T1000 (cell line): ENCODE results near the gene TDO2.

ENCODE experiments used
- DNase-seq: peaks from one replicate; lab custom pipeline; 2025; ENCODE audit warnings: mixed read lengths; lab: John Stamatoyannopoulos, UW

TDO2 gene

DNA sequence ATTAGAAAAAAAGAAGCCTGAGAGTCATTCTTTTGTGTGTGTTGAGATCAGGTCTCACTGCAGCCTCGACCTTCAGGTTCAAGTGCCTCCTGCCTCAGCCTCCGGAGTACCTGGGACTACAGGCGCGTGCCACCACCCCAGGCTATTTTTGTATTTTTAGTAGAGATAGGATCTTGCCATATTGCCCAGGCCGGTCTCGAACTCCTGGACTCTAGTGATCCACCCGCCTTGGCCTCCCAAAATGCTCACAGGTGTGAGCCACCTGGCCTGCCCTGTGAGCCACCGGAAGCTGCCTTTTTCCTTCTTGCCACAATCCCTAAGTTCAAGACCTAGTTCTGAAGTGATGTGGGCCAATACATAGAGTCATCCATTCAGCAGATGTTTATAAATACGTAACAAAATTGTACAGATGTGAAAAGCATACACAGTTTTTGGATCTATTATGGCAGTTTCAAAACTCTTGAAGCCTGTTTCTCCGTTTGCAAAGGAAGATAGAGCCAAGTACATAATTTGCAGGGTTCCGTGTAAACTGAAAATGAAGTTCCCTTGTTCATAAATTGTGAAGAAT lies 50.7 kb downstream of the TDO2 start:
- no peak for DNase-seq

DNA sequence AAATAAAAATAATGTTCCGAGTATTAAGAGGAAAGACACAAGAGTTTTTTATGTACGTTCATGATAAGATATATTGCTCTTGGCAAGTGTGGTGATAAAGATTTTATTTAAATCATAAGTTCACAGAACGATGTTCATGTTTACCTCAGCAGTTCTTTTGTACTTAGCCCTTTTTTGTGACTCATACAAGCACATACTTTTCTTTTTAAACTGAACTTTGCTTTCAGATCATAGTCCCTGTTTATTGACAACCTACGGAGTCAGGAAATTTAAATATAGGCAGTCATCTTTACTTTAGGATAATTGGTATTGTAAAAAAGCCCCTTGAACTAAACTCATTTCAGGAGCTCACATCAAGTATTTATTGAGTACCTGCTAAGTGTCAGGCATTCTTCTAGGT lies 51.4 kb downstream of the TDO2 start:
- no peak for DNase-seq

- DNase-seq = no peak
Measured at GRCh38 chr4:155956461-155956860, 53.0 kb downstream of the TDO2 start.

- no peak for DNase-seq
Measured at GRCh38 chr4:155959417-155959816, 55.9 kb downstream of the TDO2 start.

DNA sequence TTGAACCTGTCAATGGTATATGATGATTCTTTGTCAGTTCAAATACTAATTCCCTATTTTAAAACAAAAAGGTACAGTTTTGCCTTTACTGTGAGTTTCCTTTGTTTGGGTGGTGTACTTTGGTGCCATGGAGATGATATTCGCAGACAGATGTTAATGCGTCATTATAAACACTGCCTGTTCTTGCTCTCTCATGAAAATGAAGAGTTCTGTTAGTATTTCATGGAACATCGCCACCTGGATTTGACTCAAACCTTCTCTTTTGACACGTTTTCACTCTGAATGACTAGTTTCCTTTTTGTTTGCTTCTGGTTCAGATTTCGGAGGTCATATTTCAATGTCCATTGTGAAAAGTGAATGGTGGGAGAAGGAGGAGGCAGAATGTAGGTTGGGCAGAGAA lies 57.0 kb downstream of the TDO2 start:
- no peak for DNase-seq

DNA sequence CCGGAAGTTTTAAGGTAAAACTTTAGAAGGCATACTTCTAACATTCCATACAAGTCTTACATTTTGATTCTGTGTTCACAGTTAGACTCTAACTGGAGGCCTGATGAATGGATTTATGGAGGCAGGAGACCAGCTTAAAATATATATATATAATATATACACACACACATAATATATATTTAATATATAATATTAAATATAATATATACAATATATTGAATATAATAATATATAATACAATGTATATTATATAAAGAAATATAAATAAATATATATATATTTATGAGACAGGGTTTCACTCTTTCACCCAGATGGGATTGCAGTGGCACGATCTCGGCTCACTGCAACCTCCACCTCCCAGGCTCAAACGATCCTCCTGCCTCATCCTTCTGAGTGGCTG lies 58.1 kb downstream of the TDO2 start:
- DNase-seq = no peak

- DNase-seq = no peak
Measured at GRCh38 chr4:155962767-155963166, 59.3 kb downstream of the TDO2 start.

DNA sequence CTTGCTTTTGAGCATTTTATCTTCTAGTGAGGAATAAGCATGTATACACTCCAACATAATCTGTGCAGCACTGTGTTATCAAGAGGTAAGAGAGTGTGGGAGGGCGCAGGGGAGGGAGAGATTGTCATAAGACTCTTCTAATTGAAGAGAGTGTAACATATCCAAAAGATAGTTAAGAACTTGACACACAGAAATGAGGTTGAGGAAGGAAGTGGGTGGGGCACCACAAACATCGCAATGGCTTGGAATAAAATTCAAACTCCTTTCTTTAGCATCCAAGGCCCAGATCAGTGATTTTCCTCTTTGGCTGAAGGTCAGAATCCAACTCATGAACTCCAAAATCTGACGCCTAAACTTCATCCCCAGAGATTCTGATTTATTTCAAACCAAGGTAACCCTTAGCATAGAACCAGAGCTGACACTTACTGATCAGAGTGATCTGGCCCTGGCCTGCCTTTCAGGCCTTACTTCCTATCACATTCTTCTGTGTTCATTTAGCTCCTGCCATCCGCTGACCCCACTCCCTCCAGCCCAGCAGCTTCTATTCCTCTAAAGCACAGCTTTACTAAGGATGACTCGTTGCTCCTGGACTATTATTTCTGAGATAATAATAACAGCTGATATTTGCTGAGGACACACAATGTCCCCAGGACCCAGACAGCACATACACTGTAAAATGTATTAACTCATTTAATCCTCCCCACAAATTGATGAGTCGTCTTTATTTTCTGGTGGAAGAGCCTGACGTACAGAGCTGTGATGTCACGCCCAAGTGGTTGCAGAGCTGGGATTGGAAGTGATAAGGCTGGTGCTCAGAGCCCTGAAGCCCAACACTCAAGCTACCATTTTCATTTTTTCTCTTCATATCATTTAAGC lies 60.8 kb downstream of the TDO2 start:
- DNase-seq = no peak

- no peak for DNase-seq
Measured at GRCh38 chr4:155966171-155966570, 62.7 kb downstream of the TDO2 start.

DNA sequence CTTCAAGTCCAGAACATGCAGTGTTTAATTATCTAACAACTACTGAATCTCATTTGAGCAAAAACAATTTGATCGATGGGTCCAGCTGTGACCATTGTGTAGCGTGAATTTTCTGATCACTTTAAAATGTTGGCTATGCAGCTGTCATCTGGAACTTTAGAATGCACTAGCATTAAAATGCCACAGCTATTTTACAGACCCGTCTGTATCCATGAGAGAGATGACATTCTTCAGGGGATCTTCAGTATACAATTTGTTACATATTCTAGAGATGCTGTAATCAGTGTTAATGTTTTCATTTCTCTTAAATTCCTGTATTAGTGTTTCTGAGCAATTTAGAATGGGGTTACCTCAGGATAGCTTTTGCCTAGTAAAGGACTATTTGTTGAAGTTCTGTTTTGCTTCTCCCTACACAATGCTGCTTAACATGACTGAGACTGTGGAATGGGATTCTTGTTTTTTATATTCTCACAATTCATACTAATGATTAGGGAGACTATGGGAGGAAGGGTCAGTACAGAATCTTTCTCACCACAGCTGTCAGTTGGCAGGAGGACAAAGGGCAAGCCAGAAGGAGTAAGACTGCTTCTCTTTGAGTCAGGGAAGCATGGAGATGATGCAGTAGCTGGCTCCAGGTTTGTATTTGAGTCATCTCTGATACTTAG lies 63.4 kb downstream of the TDO2 start:
- DNase-seq = no peak
